GM19023 (cell line): ENCODE measurements around the gene GH1.
"Not testable (repeated sequence)": the region's sequence is repeated elsewhere in the genome, so short reads cannot be mapped to it uniquely, and the experiment has no call there.

Source experiments
- ATAC-seq: cut with Tn5 transposase; IDR thresholded peaks from one replicate; pipeline ENCODE4 v1.9.1; 2021; ENCODE audit warnings: mild to moderate bottlenecking, moderate library complexity; ENCODE audit not compliant: unreplicated experiment

The GH1 gene

DNA sequence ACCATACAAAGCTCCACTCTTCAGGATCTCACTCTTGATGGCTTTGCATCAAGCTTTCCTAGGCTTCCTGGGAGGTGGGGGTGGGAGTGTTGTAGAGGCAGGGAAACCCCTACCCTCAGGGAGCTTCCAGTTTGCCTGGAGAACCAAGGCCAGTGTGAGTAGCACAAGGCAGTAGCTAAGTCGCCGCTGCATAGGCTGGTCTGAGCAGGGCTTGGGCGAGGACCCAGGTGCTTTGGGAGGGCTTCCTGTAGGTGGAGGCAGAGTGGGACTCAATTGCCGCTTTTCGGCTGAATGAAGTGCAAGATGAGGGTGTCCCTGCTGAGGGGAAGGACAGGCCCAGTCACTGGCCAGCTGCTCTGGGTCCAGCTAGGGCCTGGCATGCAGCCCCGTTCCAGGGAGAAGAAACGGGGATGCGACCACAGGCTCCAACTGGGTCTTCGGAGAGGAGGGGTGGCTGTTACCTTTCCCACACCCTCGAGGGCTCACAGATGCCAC lies 9.6 kb upstream of the GH1 start:
- ATAC-seq = no peak

DNA sequence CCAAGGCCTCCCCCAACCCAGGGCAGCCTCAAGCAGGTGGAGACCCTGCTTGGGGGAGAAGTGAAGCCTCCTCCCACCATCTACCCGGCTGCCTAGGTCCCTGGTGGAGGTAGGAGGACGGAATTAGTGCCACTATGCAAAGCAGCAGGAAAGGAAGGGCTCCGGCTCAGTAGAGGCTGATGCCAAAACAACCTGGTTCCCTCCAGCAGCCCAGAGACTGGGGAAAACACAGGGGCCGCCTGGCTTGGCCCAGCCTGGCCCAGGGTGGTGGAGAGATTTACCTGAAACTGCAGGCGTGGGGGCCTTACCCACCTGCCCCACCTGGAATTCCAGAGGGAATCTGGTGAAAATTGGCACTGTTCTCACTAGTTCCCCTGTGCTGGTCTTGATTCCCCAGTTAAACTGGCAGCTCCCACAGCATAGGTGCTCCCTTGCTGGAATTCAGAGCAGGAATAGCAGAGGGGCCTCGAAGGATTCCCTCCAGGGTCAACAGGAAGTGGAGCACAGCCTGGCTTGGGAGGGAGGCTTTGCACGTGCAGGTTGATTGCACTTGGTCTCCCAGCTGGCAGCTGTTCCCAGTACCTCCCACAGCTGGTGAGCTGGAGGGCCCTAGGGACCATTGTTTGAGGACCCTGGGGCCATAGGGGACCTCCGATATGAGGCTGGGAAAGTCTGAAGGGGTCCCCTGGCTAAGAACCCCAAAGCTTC lies 9.0 kb upstream of the GH1 start:
- ATAC-seq = no peak

DNA sequence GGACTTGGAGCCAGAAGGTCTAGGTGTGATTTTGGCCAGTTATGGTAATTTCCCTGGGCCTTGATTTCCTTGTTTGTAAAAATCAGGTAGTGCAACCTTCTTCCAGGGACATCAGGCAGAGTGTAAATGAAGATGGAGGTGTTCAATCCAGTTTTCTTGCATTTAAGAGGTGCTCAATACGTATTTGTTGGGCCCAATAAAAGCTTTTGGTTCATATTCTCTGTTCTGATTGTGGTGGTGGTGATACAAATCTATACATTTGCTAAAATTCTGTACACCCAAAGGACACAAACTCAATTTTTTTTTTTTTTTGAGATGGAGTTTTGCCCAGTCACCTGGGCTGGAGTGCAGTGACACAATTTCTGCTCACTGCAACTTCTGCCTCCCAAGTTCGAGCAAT lies 7.5 kb upstream of the GH1 start:
- no peak for ATAC-seq

DNA sequence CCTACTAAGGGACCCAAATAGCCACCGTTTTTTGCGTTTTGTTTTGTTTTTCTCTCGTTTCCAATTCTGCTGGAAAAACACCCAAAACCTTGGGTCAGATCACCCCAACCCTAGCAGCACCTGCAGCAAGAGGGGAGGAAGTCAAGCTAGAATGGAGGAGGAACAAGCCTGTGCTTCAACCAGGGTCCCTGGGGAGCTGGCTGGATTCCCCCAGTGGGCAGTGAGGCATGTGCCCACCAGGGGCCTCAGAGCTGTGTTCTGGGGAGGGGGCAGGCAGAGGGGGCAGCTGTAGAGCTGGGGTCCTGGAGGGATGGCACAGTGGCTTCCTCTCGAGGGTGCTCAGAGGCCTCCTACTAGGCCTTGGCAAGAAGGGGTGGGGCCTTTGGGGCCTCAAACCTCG lies 7.0 kb upstream of the GH1 start:
- no peak for ATAC-seq

DNA sequence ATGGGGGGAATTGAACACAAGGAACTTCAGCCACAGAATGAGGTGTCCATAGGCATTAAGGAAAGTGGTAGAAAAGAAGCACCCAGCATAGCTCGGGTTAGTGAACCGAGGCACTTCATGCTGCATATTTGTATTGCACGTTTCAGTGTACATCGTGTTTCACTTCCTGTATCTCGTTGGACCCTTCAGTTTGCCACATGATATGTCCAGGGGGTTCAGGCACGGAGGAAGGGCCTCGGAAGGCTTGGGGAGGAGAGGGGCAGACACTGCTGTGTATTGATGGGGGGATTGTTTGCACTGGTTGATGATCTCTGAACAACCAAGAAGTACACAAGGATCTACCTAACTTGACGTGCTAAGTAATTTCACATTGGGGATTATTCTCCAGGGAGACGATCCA lies 3.8 kb upstream of the GH1 start:
- peak; percentile 47 for ATAC-seq

DNA sequence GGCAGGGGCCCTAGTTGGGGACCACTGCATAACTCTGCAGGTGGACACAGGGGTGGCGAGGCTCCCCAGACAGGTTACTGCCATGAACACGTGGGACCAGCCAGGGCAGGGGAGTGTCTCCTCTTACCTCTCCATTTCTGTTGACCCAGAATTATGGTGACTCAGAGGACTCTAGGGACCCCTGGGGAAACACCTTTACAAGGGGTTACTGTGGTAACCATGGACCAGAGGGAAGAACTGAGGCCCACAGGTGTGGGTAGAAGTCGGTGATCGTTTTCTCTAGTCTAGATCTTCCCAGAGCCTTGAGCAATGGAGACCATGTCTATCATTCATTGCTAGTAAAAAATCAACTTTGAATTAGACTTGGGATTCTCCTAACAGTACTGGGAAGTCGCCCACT lies 2.1 kb upstream of the GH1 start:
- peak; percentile 41 for ATAC-seq

DNA sequence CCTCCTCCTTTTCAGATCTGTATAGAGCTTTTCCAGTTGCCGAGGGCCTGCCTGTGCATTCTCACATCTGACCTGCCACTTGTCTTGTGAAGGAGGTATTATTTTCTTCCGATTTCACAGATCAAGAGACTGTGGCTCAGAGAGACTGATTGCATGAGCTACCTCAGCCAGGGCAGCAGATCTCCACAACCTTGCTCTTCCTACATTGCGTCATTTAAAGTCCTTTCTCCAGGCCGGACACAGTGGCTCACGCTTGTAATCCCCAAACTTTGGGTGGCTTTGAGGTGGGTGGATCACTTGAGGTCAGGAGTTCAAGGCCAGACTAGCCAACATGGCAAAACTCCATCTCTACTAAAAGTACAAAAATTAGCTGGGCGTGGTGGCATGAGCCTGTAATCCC lies 1.4 kb upstream of the GH1 start:
- ATAC-seq = not testable (repeated sequence)

DNA sequence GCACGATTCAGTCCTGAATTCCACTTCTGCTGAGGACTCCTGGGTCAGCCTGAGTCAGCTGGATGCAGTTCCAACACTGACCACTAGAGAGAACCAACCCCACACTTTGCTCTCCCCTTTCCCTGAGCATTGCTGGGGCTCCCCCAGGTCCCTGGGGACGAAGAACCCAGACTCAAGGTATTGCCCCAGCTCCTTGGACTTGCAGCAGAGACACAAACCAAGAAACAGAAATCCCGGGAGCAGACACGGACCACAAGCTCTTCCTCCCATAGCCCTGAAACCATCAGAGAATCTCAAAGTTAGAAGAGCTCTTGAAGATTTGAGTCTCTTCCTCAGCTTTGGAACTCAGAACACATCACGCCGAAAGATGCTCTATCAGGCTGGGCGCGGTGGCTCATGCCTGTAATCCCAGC lies 678 bp upstream of the GH1 start:
- ATAC-seq = peak; percentile 58

DNA sequence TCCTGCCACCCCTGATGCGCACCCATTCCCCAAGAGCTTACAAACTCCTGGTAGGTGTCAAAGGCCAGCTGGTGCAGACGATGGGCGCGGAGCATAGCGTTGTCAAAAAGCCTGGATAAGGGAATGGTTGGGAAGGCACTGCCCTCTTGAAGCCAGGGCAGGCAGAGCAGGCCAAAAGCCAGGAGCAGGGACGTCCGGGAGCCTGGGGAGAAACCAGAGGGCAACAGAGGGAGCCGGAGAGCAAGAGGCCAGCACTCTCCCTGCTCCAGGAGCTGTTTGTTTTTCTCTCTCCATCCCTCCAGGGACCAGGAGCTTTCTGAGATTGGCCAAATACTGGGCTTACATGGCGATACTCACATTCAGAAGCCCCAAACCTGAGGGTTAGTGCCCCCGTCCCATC lies 334 bp downstream of the GH1 start:
- no peak for ATAC-seq

DNA sequence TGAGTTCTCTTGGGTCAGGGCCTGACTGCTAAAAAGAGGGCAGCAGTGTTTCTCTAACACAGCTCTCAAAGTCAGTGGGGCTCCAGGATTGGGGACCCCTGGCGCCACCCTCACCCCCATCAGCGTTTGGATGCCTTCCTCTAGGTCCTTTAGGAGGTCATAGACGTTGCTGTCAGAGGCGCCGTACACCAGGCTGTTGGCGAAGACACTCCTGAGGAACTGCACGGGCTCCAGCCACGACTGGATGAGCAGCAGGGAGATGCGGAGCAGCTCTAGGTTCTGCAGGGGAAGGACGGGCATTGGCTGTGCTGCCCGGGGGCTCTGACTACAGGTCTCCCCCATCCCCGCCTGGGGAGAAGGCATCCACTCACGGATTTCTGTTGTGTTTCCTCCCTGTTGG lies 993 bp downstream of the GH1 start:
- ATAC-seq = no peak

DNA sequence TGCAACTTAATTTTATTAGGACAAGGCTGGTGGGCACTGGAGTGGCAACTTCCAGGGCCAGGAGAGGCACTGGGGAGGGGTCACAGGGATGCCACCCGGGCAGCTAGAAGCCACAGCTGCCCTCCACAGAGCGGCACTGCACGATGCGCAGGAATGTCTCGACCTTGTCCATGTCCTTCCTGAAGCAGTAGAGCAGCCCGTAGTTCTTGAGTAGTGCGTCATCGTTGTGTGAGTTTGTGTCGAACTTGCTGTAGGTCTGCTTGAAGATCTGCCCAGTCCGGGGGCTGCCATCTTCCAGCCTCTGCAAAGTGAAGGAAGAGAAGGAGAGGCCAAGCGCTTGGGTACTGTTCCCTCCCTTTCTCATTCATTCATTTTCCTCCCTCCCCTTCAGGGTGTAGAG lies 1.4 kb downstream of the GH1 start:
- not testable (repeated sequence) for ATAC-seq

DNA sequence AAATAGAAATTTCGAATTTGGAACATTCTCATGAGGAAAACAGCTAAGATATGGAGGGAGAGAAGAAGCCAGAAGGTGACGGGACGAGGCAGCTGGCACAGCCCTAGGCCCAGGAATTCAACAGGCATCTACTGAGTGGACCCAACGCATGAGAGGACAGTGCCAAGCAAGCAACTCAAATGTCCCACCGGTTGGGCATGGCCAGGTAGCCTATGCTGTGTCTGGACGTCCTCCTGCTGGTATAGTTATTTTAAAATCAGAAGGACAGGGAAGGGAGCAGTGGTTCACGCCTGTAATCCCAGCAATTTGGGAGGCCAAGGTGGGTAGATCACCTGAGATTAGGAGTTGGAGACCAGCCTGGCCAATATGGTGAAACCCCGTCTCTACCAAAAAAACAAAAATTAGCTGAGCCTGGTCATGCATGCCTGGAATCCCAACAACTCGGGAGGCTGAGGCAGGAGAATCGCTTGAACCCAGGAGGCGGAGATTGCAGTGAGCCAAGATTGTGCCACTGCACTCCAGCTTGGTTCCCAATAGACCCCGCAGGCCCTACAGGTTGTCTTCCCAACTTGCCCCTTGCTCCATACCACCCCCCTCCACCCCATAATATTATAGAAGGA lies 2.0 kb downstream of the GH1 start:
- ATAC-seq = no peak

DNA sequence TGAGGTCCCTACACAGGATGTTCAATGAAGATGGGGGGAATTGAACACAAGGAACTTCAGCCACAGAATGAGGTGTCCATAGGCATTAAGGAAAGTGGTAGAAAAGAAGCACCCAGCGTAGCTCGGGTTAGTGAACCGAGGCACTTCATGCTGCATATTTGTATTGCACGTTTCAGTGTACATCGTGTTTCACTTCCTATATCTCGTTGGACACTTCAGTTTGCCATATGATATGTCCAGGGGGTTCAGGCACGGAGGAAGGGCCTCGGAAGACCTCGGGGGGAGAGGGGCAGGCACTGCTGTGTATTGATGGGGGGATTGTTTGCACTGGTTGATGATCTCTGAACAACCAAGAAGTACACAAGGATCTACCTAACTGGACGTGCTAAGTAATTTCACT lies 2.9 kb downstream of the GH1 start:
- ATAC-seq = not testable (repeated sequence)

DNA sequence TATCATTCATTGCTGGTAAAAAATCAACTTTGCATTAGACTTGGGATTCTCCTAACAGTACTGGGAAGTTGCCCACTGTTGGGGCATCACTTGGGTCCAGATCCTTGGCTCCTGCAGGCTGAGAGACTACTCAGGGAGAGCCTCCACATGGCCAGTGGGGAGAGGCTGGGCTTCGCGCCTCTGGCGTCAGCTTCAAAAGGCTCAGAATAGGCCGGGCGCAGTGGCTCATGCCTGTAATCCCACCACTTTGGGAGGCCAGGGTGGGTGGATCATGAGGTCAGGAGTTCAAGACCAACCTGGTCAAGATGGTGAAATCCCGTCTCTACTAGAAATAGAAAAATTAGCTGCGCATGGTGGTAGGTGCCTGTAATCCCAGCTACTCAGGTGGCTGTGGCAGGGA lies 4.2 kb downstream of the GH1 start:
- no peak for ATAC-seq

DNA sequence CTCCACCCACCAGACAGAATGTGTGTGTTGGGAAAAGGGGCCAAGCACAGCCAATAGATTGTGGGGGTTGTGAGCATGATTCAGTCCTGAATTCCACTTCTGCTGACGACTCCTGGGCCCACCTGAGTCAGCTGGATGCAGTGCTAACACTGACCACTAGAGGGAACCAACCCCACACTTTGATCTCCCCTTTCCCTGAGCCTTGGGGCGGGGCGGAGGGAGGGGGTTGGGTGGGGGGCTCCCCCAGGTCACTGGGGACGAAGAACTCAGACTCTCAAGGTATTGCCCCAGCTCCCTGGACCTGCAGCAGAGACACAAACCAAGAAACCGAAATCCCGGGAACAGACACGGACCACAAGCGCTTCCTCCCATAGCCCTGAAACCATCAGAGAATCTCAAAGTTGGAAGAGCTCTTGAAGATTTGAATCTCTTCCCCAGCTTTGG lies 7.0 kb downstream of the GH1 start:
- no peak for ATAC-seq

DNA sequence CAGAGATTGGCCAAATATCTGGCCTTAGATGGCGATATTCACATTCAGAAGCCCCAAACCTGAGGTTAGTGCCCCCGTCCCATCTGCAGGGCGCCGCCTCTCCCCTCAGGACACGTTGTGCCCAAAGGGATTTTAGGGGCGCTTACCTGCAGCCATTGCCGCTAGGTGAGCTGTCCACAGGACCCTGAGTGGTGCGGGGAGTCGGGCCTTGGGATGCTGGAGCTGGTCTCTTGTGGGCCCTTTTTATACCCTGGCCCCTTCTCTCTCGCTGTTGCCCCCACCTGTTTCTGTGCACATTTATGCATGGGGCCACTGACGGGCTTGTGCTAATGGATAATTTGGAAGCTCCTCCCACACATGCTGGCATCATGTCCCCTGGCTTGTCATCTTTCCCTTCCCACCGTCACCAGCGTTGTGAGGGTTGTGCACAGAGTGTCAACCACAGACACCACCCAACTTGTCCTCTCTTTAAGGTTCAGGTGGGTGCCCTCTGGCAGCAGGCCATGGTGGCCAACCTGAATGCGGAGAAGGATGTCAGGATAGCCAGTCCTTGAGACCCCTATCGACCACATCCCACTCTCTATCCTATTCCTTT lies 7.5 kb downstream of the GH1 start, which contains the start of gene CSHL1:
CSHL1 (minus strand) TSS at position 218 of the 595 bp plus-strand sequence; CDS start at position 156, 62 bp downstream.
- no peak for ATAC-seq

DNA sequence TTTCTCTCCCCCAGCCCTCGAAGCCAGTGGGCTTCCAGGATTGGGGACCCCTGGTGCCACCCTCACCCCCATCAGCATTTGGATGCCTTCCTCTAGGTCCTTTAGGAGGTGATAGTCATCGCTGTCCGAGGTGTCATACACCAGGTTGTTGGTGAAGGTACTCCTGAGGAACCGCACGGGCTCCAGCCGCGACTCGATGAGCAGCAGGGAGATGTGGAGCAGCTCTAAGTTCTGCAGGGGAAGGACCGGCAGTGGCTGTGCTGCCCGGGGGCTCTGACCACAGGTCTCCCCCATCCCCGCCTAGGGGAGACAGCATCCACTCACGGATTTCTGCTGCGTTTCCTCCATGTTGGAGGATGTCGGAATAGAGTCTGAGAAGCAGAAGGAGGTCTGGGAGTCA lies 8.5 kb downstream of the GH1 start:
- ATAC-seq = no peak

DNA sequence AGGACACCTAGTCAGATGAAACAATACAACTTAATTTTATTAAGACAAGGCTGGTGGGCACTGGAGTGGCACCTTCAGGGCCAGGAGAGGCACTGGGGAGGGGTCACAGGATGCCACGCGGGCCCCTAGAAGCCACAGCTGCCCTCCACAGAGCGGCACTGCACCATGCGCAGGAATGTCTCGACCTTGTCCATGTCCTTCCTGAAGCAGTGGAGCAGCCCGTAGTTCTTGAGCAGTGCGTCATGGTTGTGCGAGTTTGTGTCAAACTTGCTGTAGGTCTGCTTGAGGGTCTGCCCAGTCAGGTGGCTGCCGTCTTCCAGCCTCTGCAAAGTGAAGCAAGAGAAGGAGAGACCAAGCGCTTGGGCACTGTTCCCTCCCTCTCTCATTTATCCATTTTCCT lies 9.1 kb downstream of the GH1 start:
- ATAC-seq = not testable (repeated sequence)

DNA sequence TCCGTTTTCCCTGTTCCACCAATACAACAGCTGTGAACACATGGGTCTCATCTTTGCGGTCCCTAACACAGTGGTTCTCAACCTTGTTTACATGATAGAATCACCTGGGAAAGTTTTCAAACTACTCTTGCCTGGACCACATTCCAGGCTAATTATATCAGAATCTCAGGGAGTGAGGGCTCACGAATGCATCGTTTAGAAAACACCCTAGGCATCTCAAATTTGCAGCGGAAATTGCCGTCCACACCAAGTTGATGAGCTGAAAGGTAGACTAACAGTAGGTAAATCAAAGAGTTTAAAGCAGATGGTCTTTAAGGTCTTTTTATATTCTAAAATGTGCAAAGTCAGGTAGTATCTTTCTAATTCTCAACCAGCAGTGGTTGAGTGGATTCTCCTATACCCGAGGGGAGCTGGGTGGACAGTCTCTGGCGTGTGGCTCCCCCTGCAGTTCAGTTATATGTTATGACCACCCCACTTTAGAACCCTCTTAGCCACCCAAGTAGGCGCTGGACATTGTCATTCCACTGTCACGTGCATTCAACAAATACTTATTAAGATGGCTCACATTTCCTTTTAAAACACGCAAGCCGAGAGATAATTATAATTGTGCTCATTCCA lies 11.4 kb downstream of the GH1 start:
- not testable (repeated sequence) for ATAC-seq

DNA sequence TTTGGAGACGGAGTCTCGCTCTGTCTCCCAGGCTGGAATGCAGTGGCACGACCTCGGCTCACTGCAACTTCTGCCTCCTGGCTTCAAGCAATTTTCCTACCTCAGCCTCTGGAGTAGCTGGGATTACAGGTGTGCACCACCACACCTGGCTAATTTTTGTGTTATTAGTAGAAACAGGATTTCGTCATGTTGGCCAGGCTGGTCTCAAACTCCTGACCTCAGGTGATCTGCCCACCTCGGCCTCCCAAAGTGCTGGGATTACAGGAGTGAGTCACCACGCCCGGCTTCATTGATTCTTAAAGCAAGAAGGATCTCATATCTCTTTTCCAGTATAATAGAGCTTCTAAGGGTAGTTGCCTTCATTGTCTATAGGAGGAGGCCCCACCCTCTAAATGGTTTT lies 13.8 kb downstream of the GH1 start:
- not testable (repeated sequence) for ATAC-seq

DNA sequence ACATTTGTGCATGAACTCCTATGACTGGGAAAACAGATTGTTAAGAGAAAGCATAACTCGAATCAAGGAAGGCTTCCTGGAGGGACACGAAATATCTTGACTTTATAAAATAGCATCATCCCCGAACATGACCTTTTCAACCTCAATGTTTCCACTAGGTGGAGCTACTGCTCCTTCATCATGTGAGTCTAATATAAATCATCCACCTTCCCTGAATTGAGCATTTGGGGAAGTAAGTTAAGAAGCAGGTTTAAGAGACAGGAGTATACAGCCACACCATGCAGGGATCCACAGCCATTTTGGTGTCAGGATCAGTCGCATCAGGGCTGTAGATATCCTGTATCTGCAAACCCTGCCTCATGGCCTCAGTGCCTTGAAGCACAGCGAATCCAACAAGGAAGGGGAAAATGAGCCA lies 14.8 kb downstream of the GH1 start:
- ATAC-seq = not testable (repeated sequence)

DNA sequence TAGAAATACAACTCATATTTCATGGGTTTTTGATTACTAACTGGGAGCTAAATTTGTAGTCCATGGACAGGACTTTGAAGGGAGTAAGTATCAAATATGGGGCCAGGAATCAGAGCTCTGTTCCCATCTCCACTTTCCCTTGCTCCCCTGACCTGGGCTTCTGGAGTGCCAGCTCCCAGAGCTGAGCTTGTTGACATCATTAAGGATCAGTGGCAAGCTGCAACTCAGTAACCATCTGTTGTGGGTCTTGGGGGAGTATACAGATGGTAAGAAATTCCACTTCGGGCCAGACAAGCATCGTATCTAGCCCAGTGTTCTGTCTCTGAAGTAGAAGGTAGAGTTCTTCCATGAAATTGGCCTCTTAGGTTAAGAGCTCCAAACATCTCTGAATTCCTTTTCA lies 16.7 kb downstream of the GH1 start:
- not testable (repeated sequence) for ATAC-seq
